ENCODE data around the gene TAT. TPM values are rescaled to one million over a fixed set of nuclear protein-coding genes. Genes with fewer than 3 reads are reported as not detected.
"Not testable (repeated sequence)": the region's sequence is repeated elsewhere in the genome, so short reads cannot be mapped to it uniquely, and the experiment has no call there.

Gene TAT
- total and polyA plus RNA-seq, 5 experiments from 2014 or later: not detected

DNA sequence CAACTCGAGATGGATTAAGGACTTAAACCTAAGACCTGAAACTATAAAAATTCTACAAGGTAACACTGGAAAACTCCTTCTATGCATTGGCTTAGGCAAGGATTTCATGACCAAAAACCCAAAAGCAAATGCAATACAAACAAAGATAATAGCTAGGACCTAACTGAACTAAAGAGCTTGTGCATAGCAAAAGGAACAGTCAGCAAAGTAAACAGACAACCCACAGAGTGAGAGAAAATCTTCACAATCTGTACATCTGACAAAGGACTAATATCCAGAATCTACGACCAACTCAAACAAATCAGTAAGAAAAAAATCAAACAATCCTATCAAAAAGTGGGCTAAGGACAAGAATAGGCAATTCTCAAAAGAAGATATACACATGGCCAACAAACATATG, 21.5 kb upstream of the TAT start:
- H3K36me3 Mint-ChIP-seq, POLR2A ChIA-PET: not testable (repeated sequence)

DNA sequence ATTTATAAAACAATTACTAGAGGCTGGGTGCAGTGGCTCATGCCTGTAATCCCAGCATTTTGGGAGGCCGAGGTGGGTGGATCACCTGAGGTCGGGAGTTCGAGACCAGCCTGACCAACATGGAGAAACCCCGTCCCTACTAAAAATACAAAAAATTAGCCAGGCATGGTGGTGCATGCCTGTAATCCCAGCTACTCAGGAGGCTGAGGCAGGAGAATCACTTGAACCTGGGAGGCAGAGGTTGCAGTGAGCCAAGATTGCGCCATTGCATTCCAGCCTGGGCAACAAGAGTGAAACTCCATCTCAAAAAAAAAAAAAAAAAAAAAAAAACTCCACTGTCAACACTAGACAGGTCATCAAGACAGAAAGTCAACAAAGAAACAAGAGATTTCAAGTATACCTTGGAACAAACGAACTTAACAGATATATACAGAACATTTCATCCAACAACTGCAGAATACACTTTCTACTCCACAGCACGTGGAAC, 18.5 kb upstream of the TAT start:
- peaks cover 12 to 61% (median 39%) of the 10 kb centered on the region in 5 donors for H3K27me3 Mint-ChIP-seq
- DNase-seq, H3K4me1 Mint-ChIP-seq, H3K36me3 Mint-ChIP-seq, ATAC-seq, H3K27ac Mint-ChIP-seq, H3K4me3 Mint-ChIP-seq, H3K9me3 Mint-ChIP-seq, POLR2A ChIA-PET: not testable (repeated sequence)

More for the DNA sequence above, 21.5 kb upstream of the TAT start:
- H3K9me3 Mint-ChIP-seq, DNase-seq, H3K4me3 Mint-ChIP-seq, H3K27ac Mint-ChIP-seq, ATAC-seq, H3K4me1 Mint-ChIP-seq: not testable (repeated sequence)
- peaks cover 6 to 34% (median 24%) of the 10 kb centered on the region in 5 donors for H3K27me3 Mint-ChIP-seq

DNA sequence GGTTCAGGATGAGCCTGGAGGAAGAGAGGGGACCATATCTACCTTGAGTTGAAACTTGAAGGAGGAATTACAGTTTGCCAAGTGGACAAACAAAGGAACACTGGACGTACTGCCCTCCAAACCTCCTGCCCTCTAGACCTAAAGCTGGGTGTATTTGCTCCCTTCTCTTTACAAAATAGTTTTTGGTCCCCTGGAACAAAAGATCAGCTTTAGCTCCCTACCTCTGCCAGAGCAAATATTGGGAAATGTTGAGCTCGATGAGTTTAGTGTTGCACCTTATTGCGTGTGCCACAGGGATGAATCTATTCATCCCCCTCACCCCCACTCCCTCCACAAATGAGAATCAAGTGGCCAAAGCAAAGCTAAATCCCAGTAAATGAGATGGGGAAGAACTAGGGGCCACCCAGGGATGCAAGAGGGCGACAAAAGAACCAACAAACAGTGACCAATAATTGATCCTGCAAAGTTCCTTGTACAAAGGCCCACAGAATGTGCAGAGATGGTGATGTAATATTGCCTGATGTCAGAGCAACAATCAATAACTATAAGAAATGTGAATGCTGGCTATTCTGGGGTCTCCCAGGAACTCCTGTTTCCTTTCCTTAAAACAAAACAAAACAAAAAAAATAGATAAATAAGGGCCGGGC, 17.2 kb upstream of the TAT start:
- Mint-ChIP-seq H3K27ac (peak overlapping the region in 1 of 10 donors; percentile 92), H3K36me3 (no peaks in the 10 kb centered on the region), H3K27me3 (peaks cover 15 to 63% (median 42%) of the 10 kb centered on the region in 5 donors), H3K9me3 (no peaks in the 10 kb centered on the region), H3K4me1 (no peaks in the 10 kb centered on the region), H3K4me3 (no peak overlapping the region)
- DNase-seq (no peak), ATAC-seq (no peak)
- POLR2A ChIA-PET: no interaction called here

DNA sequence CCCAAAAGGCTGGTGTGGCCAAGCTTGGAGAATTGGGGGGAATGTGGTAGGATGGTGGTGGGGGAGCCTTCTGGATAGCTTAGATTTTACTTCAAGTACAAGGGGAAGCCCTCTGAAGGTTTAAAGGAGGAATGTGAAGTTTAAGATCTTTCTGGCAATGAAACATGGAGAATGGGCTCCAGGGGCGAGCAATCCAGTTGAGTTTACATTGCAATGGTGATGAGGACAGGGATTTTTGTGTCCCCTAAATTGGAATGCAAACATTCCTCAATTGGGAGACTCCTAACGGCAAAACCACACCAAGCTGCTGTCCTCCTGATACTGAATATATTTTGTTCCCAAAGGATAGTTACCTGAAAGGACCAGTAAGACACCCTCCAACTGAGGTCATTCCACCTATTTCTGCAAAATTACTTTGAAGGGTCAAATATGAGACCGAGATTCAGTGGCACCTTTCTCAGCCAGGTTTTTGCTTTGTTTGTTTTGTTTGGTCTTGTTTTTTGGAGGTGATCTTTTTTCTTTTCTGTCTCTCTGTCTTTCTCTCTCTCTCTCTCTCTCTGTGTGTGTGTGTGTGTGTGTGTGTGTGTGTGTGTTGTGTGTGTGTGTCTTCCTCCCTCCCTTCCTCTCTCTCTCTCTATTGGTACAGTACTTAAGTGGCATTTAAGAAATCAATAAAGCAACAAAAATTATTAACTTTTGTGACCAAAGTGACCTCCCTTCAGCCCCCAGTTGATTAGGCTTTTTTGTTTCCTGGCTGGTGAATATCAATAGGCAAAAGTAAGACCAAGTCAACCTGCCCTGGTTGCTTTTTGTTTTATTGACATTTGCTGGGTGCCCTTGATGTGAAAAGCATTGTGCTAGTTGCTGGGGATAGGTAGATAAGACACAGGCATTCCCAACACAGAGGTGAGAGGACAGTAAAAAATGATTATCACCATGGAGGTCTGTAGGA, 16.4 kb upstream of the TAT start:
- POLR2A ChIA-PET: interaction anchor here (0.6 kb wide), 1 partner anchor 1237 kb away, joined by 3 read pairs; no protein-coding TSS in a partner anchor
- no peak overlapping the region for H3K4me3 Mint-ChIP-seq
- H3K27ac Mint-ChIP-seq: peak overlapping the region in 1 of 10 donors; percentile 92
- peaks cover 16 to 64% (median 43%) of the 10 kb centered on the region in 5 donors for H3K27me3 Mint-ChIP-seq
- ATAC-seq (no peak), DNase-seq (no peak)
- peaks cover 0 to 3% (median 0%) of the 10 kb centered on the region in 3 donors for H3K36me3 Mint-ChIP-seq
- no peaks in the 10 kb centered on the region for H3K4me1 Mint-ChIP-seq
- no peaks in the 10 kb centered on the region for H3K9me3 Mint-ChIP-seq

DNA sequence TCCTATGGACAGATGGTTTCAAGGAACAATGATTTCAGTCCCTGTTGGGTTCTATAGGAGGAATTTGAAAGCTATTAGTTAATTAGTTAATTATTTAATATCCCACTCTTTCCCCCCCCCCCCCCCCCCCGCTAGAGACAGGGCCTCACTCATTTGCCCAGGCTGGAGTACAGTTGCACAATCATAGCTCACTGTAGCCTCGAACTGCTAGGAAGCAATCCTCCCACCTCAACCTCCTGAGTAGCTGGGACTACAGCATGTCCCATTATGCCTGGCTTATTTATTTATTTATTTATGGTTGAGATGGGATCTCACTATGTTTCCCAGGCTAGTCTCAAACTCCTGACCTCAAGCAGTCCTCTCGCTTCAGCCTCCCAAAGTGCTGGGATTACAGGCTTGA, 15.0 kb upstream of the TAT start:
- POLR2A ChIA-PET: no interaction called here
- Mint-ChIP-seq H3K27me3 (peaks cover 23 to 64% (median 45%) of the 10 kb centered on the region in 5 donors), H3K27ac (no peak overlapping the region), H3K4me3 (no peak overlapping the region), H3K36me3 (peaks cover 0 to 6% (median 0%) of the 10 kb centered on the region in 3 donors), H3K4me1 (no peaks in the 10 kb centered on the region), H3K9me3 (no peaks in the 10 kb centered on the region)
- ATAC-seq (no peak), DNase-seq (no peak)

DNA sequence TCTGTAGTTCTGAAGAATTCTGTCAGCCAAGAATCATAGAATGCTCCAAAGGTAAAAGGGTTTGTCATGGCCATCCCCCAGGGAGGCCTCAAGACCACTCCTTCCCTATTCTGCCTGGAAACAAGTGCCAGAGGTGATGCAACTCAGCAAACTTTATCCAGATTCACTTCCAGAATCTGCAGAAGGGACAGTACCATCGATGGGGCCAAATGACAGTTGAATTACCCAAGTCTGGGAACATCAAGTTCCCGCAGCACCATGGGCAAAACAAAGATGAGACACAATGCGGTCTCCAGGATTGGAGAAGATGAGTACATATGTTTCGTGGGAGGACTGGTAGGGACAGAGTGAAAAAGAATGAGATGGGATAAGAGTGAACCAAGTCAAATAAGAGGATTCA, 13.7 kb upstream of the TAT start:
- Mint-ChIP-seq H3K27ac (no peak overlapping the region), H3K27me3 (peaks cover 28 to 76% (median 46%) of the 10 kb centered on the region in 5 donors), H3K4me1 (no peaks in the 10 kb centered on the region), H3K36me3 (peaks cover 0 to 6% (median 0%) of the 10 kb centered on the region in 3 donors), H3K9me3 (no peaks in the 10 kb centered on the region), H3K4me3 (no peak overlapping the region)
- ATAC-seq (no peak), DNase-seq (no peak)
- POLR2A ChIA-PET: no interaction called here

DNA sequence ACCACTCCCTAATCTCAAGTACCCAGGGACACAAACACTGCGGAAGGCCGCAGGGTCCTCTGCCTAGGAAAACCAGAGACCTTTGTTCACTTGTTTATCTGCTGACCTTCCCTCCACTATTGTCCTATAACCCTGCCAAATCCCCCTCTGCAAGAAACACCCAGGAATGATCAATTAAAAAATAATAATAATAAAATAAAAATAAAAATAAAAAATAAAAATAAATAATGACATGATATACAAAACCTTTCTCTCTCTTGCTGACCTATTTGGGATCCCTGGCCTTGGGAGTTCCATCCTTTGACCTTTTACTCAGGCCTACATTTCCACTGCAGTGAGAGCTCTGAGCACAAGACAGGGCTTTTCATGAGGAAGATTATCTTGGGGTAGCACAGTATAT, 13.2 kb upstream of the TAT start:
- POLR2A ChIA-PET, H3K27ac Mint-ChIP-seq, H3K4me1 Mint-ChIP-seq, DNase-seq, H3K4me3 Mint-ChIP-seq, H3K9me3 Mint-ChIP-seq, H3K36me3 Mint-ChIP-seq, ATAC-seq: not testable (repeated sequence)
- peaks cover 28 to 79% (median 47%) of the 10 kb centered on the region in 5 donors for H3K27me3 Mint-ChIP-seq

DNA sequence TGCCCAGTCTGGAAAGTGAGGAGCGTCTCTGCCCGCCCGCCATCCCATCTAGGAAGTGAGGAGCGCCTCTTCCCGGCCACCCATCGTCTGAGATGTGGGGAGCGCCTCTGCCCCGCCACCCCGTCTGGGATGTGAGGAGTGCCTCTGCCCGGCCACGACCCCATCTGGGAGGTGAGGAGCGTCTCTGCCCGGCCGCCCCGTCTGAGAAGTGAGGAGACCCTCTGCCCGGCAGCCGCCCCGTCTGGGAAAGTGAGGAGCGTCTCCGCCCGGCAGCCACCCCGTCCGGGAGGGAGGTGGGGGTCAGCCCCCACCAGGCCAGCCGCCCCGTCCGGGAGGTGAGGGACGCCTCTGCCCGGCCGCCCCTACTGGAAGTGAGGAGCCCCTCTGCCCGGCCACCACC, 12.4 kb upstream of the TAT start:
- ATAC-seq, H3K36me3 Mint-ChIP-seq, H3K4me3 Mint-ChIP-seq, H3K27ac Mint-ChIP-seq, H3K9me3 Mint-ChIP-seq, H3K4me1 Mint-ChIP-seq, DNase-seq, POLR2A ChIA-PET: not testable (repeated sequence)
- peaks cover 26 to 75% (median 45%) of the 10 kb centered on the region in 5 donors for H3K27me3 Mint-ChIP-seq

DNA sequence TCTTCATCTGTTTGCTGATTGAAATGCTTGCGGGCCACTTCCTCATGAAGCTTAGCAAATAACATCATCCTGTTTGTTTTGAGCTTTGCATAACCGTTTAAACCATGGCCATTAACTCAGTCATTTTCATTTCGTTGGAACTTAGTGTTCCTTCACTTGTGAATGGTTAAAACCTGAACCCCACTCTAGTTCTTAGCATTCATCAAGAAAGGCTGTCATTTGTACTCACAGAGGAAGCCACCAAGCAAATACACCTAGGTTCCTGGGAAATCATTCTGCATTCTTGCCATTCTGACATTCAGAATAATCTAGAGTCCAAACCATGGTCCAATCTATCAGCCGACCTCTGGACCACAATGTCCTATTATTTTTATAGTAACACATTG, 8.4 kb upstream of the TAT start:
- Mint-ChIP-seq H3K36me3 (peaks cover 0 to 6% (median 0%) of the 10 kb centered on the region in 3 donors), H3K4me1 (no peaks in the 10 kb centered on the region), H3K4me3 (no peak overlapping the region), H3K27me3 (peaks cover 20 to 52% (median 29%) of the 10 kb centered on the region in 5 donors), H3K27ac (no peak overlapping the region), H3K9me3 (no peaks in the 10 kb centered on the region)
- no peak for DNase-seq
- POLR2A ChIA-PET: no interaction called here
- ATAC-seq: no peak

DNA sequence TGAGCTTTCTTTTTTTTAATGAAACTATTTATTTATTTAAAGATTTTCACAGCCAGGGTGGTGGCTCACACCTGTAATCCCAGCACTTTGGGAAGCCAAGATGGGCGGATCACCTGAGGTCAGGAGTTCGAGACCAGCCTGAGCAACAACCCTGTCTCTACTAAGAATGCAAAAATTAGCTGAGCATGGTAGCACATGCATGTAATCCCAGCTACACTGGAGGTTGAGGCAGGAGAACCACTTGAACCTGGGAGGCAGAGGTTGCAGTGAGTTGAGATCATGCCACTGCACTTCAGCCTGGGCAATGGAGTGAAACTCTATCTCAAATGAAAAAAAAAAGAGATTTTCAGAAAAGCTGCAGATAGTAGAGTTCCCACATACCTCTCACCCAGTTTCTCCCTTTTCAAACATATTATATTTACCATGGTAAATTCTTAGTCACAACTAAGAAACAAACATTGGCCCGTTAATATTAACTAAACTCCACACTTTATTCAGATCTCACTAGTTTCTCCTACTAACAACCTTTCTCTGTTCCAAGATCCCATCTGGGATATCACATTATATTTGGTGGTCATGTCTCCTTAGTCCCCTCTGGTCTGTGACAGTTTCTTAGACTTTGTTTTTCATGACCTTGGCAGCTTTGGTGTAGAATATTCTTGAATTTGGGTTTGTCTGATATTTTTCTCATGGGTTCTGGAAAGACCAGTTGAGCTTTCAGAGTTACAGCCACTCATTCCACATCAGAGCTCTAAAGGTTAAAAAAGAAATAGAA, 7.8 kb upstream of the TAT start:
- no peak for ATAC-seq
- Mint-ChIP-seq H3K36me3 (peaks cover 0 to 6% (median 0%) of the 10 kb centered on the region in 3 donors), H3K9me3 (no peaks in the 10 kb centered on the region), H3K4me1 (no peaks in the 10 kb centered on the region), H3K27me3 (peaks cover 18 to 50% (median 29%) of the 10 kb centered on the region in 5 donors), H3K27ac (no peak overlapping the region), H3K4me3 (no peak overlapping the region)
- POLR2A ChIA-PET: no interaction called here
- DNase-seq: no peak

DNA sequence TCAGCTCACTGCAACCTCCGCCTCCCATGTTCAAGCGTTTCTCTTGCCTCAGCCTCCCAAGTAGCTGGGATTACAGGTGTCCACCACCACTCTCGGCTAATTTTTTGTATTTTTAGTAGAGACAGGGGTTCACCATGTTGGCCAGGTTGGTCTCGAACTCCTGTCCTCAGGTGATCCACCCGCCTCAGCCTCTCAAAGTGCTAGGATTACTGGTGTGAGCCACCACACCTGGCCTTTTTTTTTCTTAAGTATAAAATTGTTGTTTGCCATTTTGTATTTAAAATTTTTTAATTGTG, 5.6 kb upstream of the TAT start:
- H3K9me3 Mint-ChIP-seq, H3K36me3 Mint-ChIP-seq, POLR2A ChIA-PET, ATAC-seq, H3K4me3 Mint-ChIP-seq, DNase-seq, H3K27ac Mint-ChIP-seq, H3K4me1 Mint-ChIP-seq: not testable (repeated sequence)
- H3K27me3 Mint-ChIP-seq: peaks cover 13 to 44% (median 22%) of the 10 kb centered on the region in 5 donors

DNA sequence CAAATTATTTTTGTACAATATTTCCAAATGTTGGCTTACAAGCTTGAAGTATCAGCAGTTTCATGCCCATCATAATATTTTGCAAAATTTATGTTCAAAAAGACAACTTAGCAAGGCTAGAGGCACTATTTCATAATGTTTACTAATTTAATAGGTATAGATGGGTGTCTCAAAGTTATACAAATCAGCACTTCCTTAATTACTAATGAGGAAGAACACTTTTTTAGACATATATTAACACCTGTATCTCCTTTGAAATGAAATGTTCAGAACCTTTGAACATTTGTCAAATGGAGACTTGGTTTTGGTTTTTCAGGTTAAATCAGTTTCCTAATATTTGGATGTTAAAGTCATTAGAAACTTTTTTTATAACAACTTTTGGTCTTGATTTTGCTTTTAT, 2.2 kb downstream of the TAT start:
- Mint-ChIP-seq H3K36me3 (no peaks in the 10 kb centered on the region), H3K9me3 (no peaks in the 10 kb centered on the region), H3K4me3 (no peak overlapping the region), H3K4me1 (peaks cover 0 to 4% (median 0%) of the 10 kb centered on the region in 4 donors), H3K27ac (no peak overlapping the region), H3K27me3 (peaks cover 6 to 14% (median 7%) of the 10 kb centered on the region in 5 donors)
- DNase-seq (no peak), ATAC-seq (no peak)
- POLR2A ChIA-PET: no interaction called here
